ENCODE results near the gene CLEC10A.

- TF ChIP-seq, protein P1, sequence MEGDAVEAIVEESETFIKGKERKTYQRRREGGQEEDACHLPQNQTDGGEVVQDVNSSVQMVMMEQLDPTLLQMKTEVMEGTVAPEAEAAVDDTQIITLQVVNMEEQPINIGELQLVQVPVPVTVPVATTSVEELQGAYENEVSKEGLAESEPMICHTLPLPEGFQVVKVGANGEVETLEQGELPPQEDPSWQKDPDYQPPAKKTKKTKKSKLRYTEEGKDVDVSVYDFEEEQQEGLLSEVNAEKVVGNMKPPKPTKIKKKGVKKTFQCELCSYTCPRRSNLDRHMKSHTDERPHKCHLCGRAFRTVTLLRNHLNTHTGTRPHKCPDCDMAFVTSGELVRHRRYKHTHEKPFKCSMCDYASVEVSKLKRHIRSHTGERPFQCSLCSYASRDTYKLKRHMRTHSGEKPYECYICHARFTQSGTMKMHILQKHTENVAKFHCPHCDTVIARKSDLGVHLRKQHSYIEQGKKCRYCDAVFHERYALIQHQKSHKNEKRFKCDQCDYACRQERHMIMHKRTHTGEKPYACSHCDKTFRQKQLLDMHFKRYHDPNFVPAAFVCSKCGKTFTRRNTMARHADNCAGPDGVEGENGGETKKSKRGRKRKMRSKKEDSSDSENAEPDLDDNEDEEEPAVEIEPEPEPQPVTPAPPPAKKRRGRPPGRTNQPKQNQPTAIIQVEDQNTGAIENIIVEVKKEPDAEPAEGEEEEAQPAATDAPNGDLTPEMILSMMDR (IDR thresholded peaks at IDR 0.05) = no peak
- no peak for TF ChIP-seq ZFX (IDR thresholded peaks at IDR 0.05; ENCODE audit: borderline replicate concordance)
Measured at GRCh38 chr17:7080456-7081041, 498 bp upstream of the CLEC10A start.
